ENCODE data around the gene RNF207. TPM values are rescaled to one million over a fixed set of nuclear protein-coding genes. Genes with fewer than 3 reads are reported as not detected.

RNF207 gene
- total RNA-seq, 1 experiment from 2014 or later: not detected

DNA sequence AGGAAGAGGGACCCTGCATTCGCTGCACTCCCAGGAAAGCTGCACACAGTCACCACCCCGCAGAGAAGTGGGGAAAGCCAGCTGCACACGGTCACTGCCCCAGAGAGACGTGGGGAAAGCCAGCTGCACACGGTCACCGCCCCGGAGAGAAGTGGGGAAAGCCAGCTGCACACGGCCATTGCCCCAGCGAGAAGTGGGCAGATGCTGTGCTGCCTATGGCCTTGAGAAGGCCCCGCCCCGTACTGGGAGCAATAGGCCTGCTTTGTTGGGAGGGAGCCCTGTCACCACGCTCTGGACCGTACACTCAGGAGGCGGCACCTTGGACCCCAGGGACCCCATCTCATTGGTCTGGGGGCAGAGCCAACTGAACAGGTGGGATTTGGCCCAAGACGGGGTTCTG lies 59.2 kb downstream of the RNF207 start:
- no peaks in the 10 kb centered on the region for H3K36me3 ChIP-seq (ENCODE audit: insufficient read depth, low read length)
- no peaks in the 10 kb centered on the region for H3K9me2 ChIP-seq (replicated peaks; ENCODE audit: insufficient read depth, low read length)
- H3K4me2 ChIP-seq (ENCODE audit: low read depth, low read length, poor library complexity, severe bottlenecking): no peak overlapping the region
- H3K79me2 ChIP-seq (ENCODE audit: low read length): no peaks in the 10 kb centered on the region
- H3K27ac ChIP-seq (ENCODE audit: low read length): no peak overlapping the region
- H2AFZ ChIP-seq (ENCODE audit: low read length): no peak overlapping the region
- peaks cover 8% of the 10 kb centered on the region; the same call in 1 of the 2 replicates for H4K20me1 ChIP-seq (ENCODE audit: insufficient read depth, low read depth, low read length)
- peaks cover 29% of the 10 kb centered on the region for H3K4me1 ChIP-seq (ENCODE audit: low read length)
- H3K4me3 ChIP-seq (ENCODE audit: low read length): no peak overlapping the region
- no peaks in the 10 kb centered on the region for H3K9me3 ChIP-seq (ENCODE audit: low read length)
- H3K27me3 ChIP-seq (ENCODE audit: low read length): no peaks in the 10 kb centered on the region
- no peak for DNase-seq
- no peak overlapping the region for H3K9ac ChIP-seq (ENCODE audit: low read length)

GRCh38 chr1:6266641-6267040 lies 60.7 kb downstream of the RNF207 start:
- Histone ChIP-seq H3K27me3 (ENCODE audit: low read length) (no peaks in the 10 kb centered on the region), H3K9ac (ENCODE audit: low read length) (no peak overlapping the region), H3K36me3 (ENCODE audit: insufficient read depth, low read length) (no peaks in the 10 kb centered on the region), H3K4me2 (ENCODE audit: low read depth, low read length, poor library complexity, severe bottlenecking) (no peak overlapping the region), H3K27ac (ENCODE audit: low read length) (no peak overlapping the region), H3K4me1 (ENCODE audit: low read length) (peaks cover 20% of the 10 kb centered on the region), H3K9me2 (replicated peaks; ENCODE audit: insufficient read depth, low read length) (no peaks in the 10 kb centered on the region), H3K79me2 (ENCODE audit: low read length) (no peaks in the 10 kb centered on the region), H2AFZ (ENCODE audit: low read length) (no peak overlapping the region), H3K9me3 (ENCODE audit: low read length) (no peaks in the 10 kb centered on the region), H3K4me3 (ENCODE audit: low read length) (no peak overlapping the region), H4K20me1 (ENCODE audit: insufficient read depth, low read depth, low read length) (peaks cover 11% of the 10 kb centered on the region; the same call in 1 of the 2 replicates)
- DNase-seq: no peak

GRCh38 chr1:6267686-6268322 lies 61.9 kb downstream of the RNF207 start:
- no peak overlapping the region for H2AFZ ChIP-seq (ENCODE audit: low read length)

GRCh38 chr1:6268415-6268814 lies 62.5 kb downstream of the RNF207 start:
- Histone ChIP-seq H3K4me3 (ENCODE audit: low read length) (no peak overlapping the region), H3K9me2 (replicated peaks; ENCODE audit: insufficient read depth, low read length) (no peaks in the 10 kb centered on the region), H3K9ac (ENCODE audit: low read length) (no peak overlapping the region), H4K20me1 (ENCODE audit: insufficient read depth, low read depth, low read length) (peaks cover 11% of the 10 kb centered on the region; the same call in 1 of the 2 replicates), H3K27me3 (ENCODE audit: low read length) (no peaks in the 10 kb centered on the region), H3K9me3 (ENCODE audit: low read length) (no peaks in the 10 kb centered on the region), H3K27ac (ENCODE audit: low read length) (no peak overlapping the region), H3K79me2 (ENCODE audit: low read length) (no peaks in the 10 kb centered on the region), H3K4me2 (ENCODE audit: low read depth, low read length, poor library complexity, severe bottlenecking) (no peak overlapping the region), H3K36me3 (ENCODE audit: insufficient read depth, low read length) (no peaks in the 10 kb centered on the region), H3K4me1 (ENCODE audit: low read length) (peaks cover 2% of the 10 kb centered on the region), H2AFZ (ENCODE audit: low read length) (no peak overlapping the region)
- no peak for DNase-seq

More at GRCh38 chr1:6267686-6268322, 61.9 kb downstream of the RNF207 start:
- Histone ChIP-seq H4K20me1 (ENCODE audit: insufficient read depth, low read depth, low read length) (peaks cover 11% of the 10 kb centered on the region; the same call in 1 of the 2 replicates), H3K4me3 (ENCODE audit: low read length) (no peak overlapping the region), H3K27ac (ENCODE audit: low read length) (no peak overlapping the region), H3K4me2 (ENCODE audit: low read depth, low read length, poor library complexity, severe bottlenecking) (no peak overlapping the region), H3K9ac (ENCODE audit: low read length) (no peak overlapping the region), H3K9me2 (replicated peaks; ENCODE audit: insufficient read depth, low read length) (no peaks in the 10 kb centered on the region), H3K4me1 (ENCODE audit: low read length) (peaks cover 8% of the 10 kb centered on the region), H3K79me2 (ENCODE audit: low read length) (no peaks in the 10 kb centered on the region), H3K27me3 (ENCODE audit: low read length) (no peaks in the 10 kb centered on the region), H3K36me3 (ENCODE audit: insufficient read depth, low read length) (no peaks in the 10 kb centered on the region), H3K9me3 (ENCODE audit: low read length) (no peaks in the 10 kb centered on the region)
- DNase-seq: no peak

DNA sequence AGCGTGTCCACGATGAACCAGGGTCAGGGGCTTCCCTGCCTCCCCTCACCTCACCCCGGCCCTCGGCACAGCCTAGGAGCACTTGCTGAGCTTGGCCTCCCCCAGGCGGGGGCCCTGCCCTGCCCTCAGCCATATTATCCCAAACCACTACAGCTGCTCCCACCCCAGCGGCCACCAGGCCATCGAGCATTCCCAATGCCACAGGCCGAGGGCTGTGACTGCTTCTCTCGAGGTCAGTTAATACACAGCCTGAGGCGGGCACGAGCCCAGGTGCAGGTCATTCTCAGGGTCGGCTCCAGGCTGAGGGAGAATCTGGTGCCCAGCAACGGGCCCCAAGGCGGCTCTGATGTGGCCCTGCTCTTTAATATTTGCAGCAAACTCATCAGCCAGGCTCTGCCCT lies 63.4 kb downstream of the RNF207 start:
- H3K4me2 ChIP-seq (ENCODE audit: low read depth, low read length, poor library complexity, severe bottlenecking): no peak overlapping the region
- no peak for DNase-seq

DNA sequence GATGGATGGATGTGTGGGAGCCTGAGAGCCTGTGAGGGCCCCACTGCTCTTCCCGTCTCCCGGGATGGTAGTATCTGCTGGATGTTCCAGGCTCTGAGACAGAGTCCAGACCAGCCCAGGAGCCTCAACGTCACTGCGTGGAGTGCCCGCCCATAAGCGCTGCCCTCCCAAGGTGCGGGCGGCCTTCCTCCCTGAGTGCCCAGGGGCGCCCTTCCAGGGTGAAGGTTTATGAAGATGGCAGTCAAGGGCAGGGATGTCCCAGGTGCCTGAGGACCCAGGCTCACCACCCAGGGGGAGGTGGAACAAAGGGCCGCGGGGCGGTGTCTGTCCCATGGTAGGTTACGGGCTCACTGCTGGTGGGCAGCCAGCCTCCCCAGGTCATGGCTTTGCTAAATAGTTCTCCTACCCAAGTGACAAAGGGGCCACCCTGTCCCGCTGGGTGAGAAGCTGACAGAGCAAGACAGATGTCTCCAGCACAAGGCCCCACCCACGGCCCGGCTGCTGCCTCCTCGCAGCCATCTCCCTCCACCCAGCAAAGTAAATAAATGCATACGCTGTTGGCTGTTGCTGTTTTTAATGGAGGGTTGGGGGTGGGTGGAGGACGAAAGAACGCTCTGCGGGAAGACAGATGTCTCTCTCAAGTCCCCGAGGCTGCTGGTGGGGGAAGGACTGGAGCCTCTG lies 63.9 kb downstream of the RNF207 start:
- H3K36me3 ChIP-seq (ENCODE audit: insufficient read depth, low read length): no peaks in the 10 kb centered on the region
- DNase-seq: no peak
- peaks cover 7% of the 10 kb centered on the region; the same call in 1 of the 2 replicates for H4K20me1 ChIP-seq (ENCODE audit: insufficient read depth, low read depth, low read length)
- H2AFZ ChIP-seq (ENCODE audit: low read length): no peak overlapping the region
- no peak overlapping the region for H3K4me3 ChIP-seq (ENCODE audit: low read length)
- no peak overlapping the region for H3K9ac ChIP-seq (ENCODE audit: low read length)
- H3K79me2 ChIP-seq (ENCODE audit: low read length): no peaks in the 10 kb centered on the region
- H3K9me2 ChIP-seq (replicated peaks; ENCODE audit: insufficient read depth, low read length): no peaks in the 10 kb centered on the region
- H3K27me3 ChIP-seq (ENCODE audit: low read length): no peaks in the 10 kb centered on the region
- no peak overlapping the region for H3K4me2 ChIP-seq (ENCODE audit: low read depth, low read length, poor library complexity, severe bottlenecking)
- H3K4me1 ChIP-seq (ENCODE audit: low read length): no peaks in the 10 kb centered on the region
- H3K9me3 ChIP-seq (ENCODE audit: low read length): no peaks in the 10 kb centered on the region
- H3K27ac ChIP-seq (ENCODE audit: low read length): no peak overlapping the region

More for the DNA sequence above, 63.4 kb downstream of the RNF207 start:
- Histone ChIP-seq H2AFZ (ENCODE audit: low read length) (no peak overlapping the region), H3K36me3 (ENCODE audit: insufficient read depth, low read length) (no peaks in the 10 kb centered on the region), H3K4me1 (ENCODE audit: low read length) (no peaks in the 10 kb centered on the region), H3K27me3 (ENCODE audit: low read length) (no peaks in the 10 kb centered on the region), H3K9me2 (replicated peaks; ENCODE audit: insufficient read depth, low read length) (no peaks in the 10 kb centered on the region), H3K4me3 (ENCODE audit: low read length) (no peak overlapping the region), H4K20me1 (ENCODE audit: insufficient read depth, low read depth, low read length) (peaks cover 11% of the 10 kb centered on the region; the same call in 1 of the 2 replicates), H3K9me3 (ENCODE audit: low read length) (no peaks in the 10 kb centered on the region), H3K79me2 (ENCODE audit: low read length) (no peaks in the 10 kb centered on the region), H3K27ac (ENCODE audit: low read length) (no peak overlapping the region), H3K9ac (ENCODE audit: low read length) (no peak overlapping the region)

GRCh38 chr1:6270401-6270800 lies 64.5 kb downstream of the RNF207 start:
- Histone ChIP-seq H3K4me2 (ENCODE audit: low read depth, low read length, poor library complexity, severe bottlenecking) (no peak overlapping the region), H3K9me2 (replicated peaks; ENCODE audit: insufficient read depth, low read length) (no peaks in the 10 kb centered on the region), H4K20me1 (ENCODE audit: insufficient read depth, low read depth, low read length) (peaks cover 7% of the 10 kb centered on the region; the same call in 1 of the 2 replicates), H3K27ac (ENCODE audit: low read length) (no peak overlapping the region), H3K79me2 (ENCODE audit: low read length) (no peaks in the 10 kb centered on the region), H3K9me3 (ENCODE audit: low read length) (no peaks in the 10 kb centered on the region), H3K4me3 (ENCODE audit: low read length) (no peak overlapping the region), H3K27me3 (ENCODE audit: low read length) (no peaks in the 10 kb centered on the region), H3K4me1 (ENCODE audit: low read length) (no peaks in the 10 kb centered on the region), H2AFZ (ENCODE audit: low read length) (no peak overlapping the region), H3K36me3 (ENCODE audit: insufficient read depth, low read length) (no peaks in the 10 kb centered on the region), H3K9ac (ENCODE audit: low read length) (no peak overlapping the region)
- no peak for DNase-seq

Measured in Karpas-422 (cell line).